SKM-1 (cell line): Measurements from ENCODE around the gene AEBP2.

Experiments used
- DNase-seq: peaks from one replicate; lab custom pipeline; 2025; ENCODE audit not compliant: unreplicated experiment; lab: John Stamatoyannopoulos, UW

AEBP2 gene

DNA sequence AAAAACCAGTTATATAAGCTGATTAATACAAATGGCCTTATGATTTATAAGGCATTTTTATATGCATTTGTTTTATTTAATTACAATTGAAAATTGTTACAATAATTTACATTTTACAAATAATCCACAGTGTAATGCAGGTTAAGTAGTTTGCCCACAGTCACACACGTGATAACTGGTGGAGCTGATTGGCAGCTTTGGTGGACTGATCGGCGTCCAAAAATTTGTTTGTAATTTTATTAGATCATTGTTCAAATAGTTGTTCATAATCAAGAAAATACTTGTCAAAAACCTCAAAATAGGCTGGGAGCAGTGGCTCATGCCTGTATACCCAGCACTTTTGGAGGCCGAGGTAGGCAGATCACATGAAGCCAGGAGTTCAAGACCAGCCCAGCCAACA lies 59.7 kb downstream of the AEBP2 start:
- DNase-seq, result no peak

DNA sequence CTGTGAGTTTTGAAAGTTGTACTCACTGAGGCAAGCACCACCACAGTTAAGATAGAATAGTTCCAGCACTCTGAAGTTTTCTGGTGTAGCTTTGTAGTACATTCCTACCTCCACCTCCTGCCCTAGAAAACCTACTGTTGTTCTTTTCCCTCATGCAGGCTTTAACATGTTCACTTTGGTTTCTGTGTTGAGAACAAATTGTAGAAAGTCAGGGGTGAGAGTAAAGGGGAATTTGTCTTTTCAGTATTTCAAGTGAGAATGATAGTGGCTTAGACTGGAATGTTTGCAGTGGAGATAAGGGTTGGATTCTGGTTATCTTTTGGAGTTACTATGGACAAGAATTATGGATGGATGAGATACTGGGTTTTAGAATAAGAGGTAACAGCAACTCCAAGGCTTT lies 67.2 kb downstream of the AEBP2 start:
- no peak for DNase-seq

GRCh38 chr12:19507823-19508222 lies 68.5 kb downstream of the AEBP2 start:
- DNase-seq, result no peak

DNA sequence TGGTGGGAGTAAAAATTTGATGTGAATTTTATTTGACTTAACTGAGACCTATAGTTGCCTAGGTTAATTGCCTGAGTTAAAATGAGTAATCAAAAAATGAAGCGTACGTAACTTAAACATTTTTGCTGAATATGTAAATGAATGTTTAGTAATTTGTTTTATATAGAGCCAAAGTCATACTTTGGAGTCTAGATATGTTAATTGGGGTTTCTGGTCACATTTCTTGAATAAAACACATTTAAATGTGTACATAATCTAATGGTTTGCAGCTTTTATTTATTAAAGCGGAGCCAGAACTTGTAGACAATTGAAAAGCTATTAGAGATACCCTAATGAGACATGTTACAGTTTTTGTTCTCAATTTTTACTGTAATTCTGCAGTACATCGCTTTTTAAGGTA lies 71.2 kb downstream of the AEBP2 start:
- DNase-seq, result no peak

GRCh38 chr12:19515179-19515578 lies 75.9 kb downstream of the AEBP2 start:
- no peak for DNase-seq

GRCh38 chr12:19517583-19517982 lies 78.3 kb downstream of the AEBP2 start:
- no peak for DNase-seq

- no peak for DNase-seq
These were observed 78.9 kb downstream of the AEBP2 start for GRCh38 chr12:19518209-19518608.

GRCh38 chr12:19520646-19521415 lies 81.5 kb downstream of the AEBP2 start:
- no peak for DNase-seq

- no peak for DNase-seq
These were observed 86.0 kb downstream of the AEBP2 start for GRCh38 chr12:19525274-19525673.

GRCh38 chr12:19527866-19528265 lies 88.6 kb downstream of the AEBP2 start:
- DNase-seq, result no peak

- no peak for DNase-seq
These were observed 89.5 kb downstream of the AEBP2 start for GRCh38 chr12:19528750-19529149.

DNA sequence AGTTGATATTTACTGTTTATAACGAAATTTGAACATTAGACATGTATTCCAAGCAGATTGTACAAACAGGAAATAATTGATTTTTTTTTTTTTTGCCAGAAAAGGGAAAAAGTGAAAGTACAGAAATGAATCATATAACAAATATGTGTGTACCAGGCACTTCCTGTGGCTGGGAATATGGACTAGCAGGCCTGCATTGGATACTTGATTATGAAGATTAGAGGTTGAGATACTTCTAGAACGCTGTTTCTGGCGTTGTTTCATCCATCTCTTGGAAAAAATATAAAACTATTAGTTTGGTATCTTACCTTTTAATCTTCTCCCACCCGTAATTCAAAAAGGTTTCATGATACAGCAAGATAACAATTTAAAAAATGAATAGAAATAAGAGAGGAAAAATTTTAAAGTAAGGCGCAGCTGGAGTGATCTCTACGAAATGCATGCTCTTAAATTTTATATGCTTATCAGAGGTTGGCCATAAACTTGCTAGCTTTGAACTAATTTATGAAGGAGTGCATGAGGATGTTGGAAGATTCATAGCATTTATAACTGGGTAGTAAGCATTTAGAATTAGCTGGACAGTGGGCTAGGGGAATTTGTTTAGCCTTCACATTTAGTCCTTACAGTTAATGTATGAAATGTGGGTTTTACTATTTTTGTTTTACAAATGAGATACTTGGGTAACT lies 90.8 kb downstream of the AEBP2 start:
- no peak for DNase-seq

GRCh38 chr12:19530637-19531023 lies 91.3 kb downstream of the AEBP2 start:
- no peak for DNase-seq

DNA sequence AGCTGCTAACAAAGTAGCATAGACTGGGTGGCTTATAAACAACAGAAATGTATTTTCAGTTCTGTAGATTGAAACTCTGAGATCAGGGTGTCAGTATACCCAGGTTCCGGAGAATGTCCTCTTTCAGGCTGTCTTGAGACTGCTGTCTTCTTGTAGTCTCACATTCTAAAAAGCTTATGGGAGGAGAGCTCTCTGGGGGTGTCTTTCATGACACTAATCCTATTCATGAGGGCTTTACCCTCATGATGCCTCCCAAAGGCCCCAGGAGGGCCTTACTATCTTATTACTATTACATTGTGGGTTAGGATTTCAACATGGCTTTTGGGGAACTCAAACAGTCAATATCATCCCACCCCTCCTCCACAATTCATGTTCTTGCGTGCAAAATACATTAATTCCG lies 94.3 kb downstream of the AEBP2 start:
- DNase-seq, result no peak

- no peak for DNase-seq
These were observed 99.8 kb downstream of the AEBP2 start for GRCh38 chr12:19539071-19539470.

- no peak for DNase-seq
These were observed 100.5 kb downstream of the AEBP2 start for GRCh38 chr12:19539836-19540235.

DNA sequence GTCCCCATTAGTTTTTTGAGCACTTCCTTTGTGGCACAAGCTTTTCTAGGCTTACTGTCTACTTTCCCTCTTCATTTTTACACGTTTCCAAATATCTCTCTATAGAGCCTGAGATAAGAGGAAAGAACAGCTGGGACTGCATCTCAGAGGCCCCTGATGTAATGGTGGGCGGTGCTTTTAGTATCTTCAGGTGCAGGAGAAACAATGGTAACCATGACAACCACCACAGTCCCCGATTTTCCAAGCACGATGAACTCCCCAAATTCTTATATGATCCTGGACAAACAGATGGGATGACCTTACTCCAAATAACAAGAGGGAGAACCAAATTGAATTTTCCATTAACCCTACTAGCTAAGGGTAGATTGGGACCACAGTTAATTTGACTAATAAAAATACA lies 103.3 kb downstream of the AEBP2 start:
- no peak for DNase-seq

DNA sequence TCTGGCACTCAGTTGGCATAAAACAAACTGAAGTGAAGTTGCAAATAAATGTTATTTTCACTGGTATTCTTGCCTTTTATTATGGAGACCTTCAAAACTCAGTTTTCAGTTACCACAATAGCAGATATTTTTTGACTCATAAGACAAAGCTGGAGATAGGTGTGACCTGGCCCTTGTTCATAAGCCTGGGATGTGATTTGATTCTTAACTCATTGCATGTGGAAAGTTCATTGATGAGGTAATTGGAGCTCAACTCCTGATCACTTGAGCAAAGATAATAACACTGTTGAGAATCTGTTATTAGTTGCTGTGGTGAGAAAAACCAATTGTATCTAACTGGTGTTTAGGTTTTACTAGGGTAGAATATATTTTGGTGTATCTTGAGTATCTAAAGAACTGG lies 105.1 kb downstream of the AEBP2 start:
- DNase-seq, result no peak

- no peak for DNase-seq
These were observed 106.0 kb downstream of the AEBP2 start for GRCh38 chr12:19545301-19545700.

- DNase-seq, result no peak
These were observed 106.7 kb downstream of the AEBP2 start for GRCh38 chr12:19546027-19546426.

GRCh38 chr12:19546611-19547162 lies 107.4 kb downstream of the AEBP2 start:
- no peak for DNase-seq

DNA sequence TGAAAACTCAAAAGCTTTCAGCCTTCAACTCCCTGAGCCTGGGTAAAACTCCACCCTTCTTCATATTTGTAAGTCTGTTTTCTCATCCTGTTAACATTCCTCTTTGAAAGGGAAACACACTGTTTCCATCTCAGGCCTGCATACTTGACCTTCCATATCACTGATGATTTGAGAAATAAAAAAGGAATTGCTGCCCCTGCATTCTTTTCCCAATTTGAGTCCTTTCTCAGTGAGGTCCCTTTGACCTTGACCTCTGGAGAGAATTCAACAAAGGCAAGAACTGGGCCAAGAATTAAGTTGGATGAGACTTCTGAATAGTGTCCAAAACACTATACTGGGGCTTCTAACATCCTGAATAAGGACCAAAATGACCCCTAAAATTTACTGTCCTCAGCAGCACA lies 108.0 kb downstream of the AEBP2 start:
- no peak for DNase-seq
